HuH-7.5 (cell line): ENCODE measurements around the gene PACS1.

Source experiments
- DNase-seq: peaks from one replicate; pipeline ENCODE4 v3.0.0; 2011; ENCODE audit warnings: low spot score

PACS1 gene

GRCh38 chr11:66224226-66224855 is 154.3 kb downstream of the PACS1 start:
- no peak for DNase-seq

- no peak for DNase-seq
Observed at GRCh38 chr11:66225066-66225465, 155.0 kb downstream of the PACS1 start.

- no peak for DNase-seq
Observed at GRCh38 chr11:66226101-66226500, 156.0 kb downstream of the PACS1 start.

GRCh38 chr11:66227700-66228099 is 157.6 kb downstream of the PACS1 start:
- DNase-seq = no peak

GRCh38 chr11:66228521-66228920 is 158.4 kb downstream of the PACS1 start:
- no peak for DNase-seq

- DNase-seq = no peak
Observed at GRCh38 chr11:66230156-66230555, 160.1 kb downstream of the PACS1 start.

- DNase-seq = no peak
Observed at GRCh38 chr11:66230978-66231377, 160.9 kb downstream of the PACS1 start.

- no peak for DNase-seq
Observed at GRCh38 chr11:66231561-66231960, 161.5 kb downstream of the PACS1 start.

GRCh38 chr11:66232769-66233168 is 162.7 kb downstream of the PACS1 start:
- no peak for DNase-seq

- DNase-seq = no peak
Observed at GRCh38 chr11:66233301-66233700, 163.2 kb downstream of the PACS1 start.

- DNase-seq = no peak
Observed at GRCh38 chr11:66235141-66235540, 165.1 kb downstream of the PACS1 start.

- DNase-seq = no peak
Observed at GRCh38 chr11:66237867-66238266, 167.8 kb downstream of the PACS1 start.

- no peak for DNase-seq
Observed at GRCh38 chr11:66238786-66239413, 168.8 kb downstream of the PACS1 start.

- no peak for DNase-seq
Observed at GRCh38 chr11:66239511-66239910, 169.4 kb downstream of the PACS1 start.

- DNase-seq = no peak
Observed at GRCh38 chr11:66239998-66240780, 170.1 kb downstream of the PACS1 start.

- no peak for DNase-seq
Observed at GRCh38 chr11:66240781-66241136, 170.7 kb downstream of the PACS1 start.

GRCh38 chr11:66242095-66242765 is 172.2 kb downstream of the PACS1 start:
- DNase-seq = no peak

- DNase-seq = no peak
Observed at GRCh38 chr11:66243782-66244535, 173.9 kb downstream of the PACS1 start.

GRCh38 chr11:66247295-66247694 is 177.2 kb downstream of the PACS1 start:
- DNase-seq = no peak

GRCh38 chr11:66247801-66248200 is 177.7 kb downstream of the PACS1 start:
- DNase-seq = no peak

GRCh38 chr11:66248903-66249302 is 178.8 kb downstream of the PACS1 start:
- DNase-seq = no peak

- no peak for DNase-seq
Observed at GRCh38 chr11:66251809-66252208, 181.7 kb downstream of the PACS1 start.
